Endothelial cell of umbilical vein (primary cell): ENCODE results near the gene HDAC11. TPM values are rescaled to one million over a fixed set of nuclear protein-coding genes. Genes with fewer than 3 reads are reported as not detected.

Experiments
- BruUV-seq: library from RNA; stranded (reverse); fragments of 400-500 nt; replicated peaks from 2 replicates; lab custom pipeline; 2021; lab: Mats Ljungman, UMichigan
- CTCF ChIA-PET: fragments of 300-600, 350-600 bp; sonication (Branson Sonifier 250); formaldehyde crosslinking; loops from one replicate; lab custom pipeline; 2021; ENCODE audit warnings: antibody characterized with exemption, inconsistent platforms; lab: Charles Lee
- POLR2A ChIA-PET: fragments of 300-600, 350-600 bp; sonication (Branson Sonifier 250); formaldehyde crosslinking; loops from one replicate; lab custom pipeline; 2021; ENCODE audit warnings: antibody characterized with exemption, inconsistent platforms; lab: Charles Lee
- DNase-seq: peaks from one replicate; pipeline ENCODE4 v3.0.0-alpha.2; 2011; ENCODE audit warnings: low read depth, low spot score
- FAIRE-seq: peaks from 2 replicates; lab custom pipeline; 2011; peaks lifted over from hg19 to GRCh38; lab: Jason Lieb, UNC
- H2AFZ ChIP-seq: 2 replicates; pipeline ENCODE4 v1.6.0; 2012; ENCODE audit warnings: low read depth, low read length, control low read depth, inconsistent platforms
- H3K27ac ChIP-seq: 2 replicates; pipeline ENCODE4 v1.5.1; 2011; ENCODE audit warnings: low read depth, mild to moderate bottlenecking, control low read depth, low read length, moderate library complexity; ENCODE audit not compliant: insufficient read depth
- H3K27me3 ChIP-seq, 2 experiments: 2 replicates each; pipeline versions ENCODE4 v1.6.0 to v1.6.1; 2011; ENCODE audit warnings: low read length in 2 of 2, mixed read lengths in 1 of 2; ENCODE audit not compliant: control insufficient read depth in 2 of 2, insufficient read depth in 2 of 2
- H3K36me3 ChIP-seq, 2 experiments: 2 replicates in 1 of 2; 3 replicates in 1 of 2; pipeline ENCODE4 v1.5.1; 2011; ENCODE audit warnings: low read length in 2 of 2, mild to moderate bottlenecking in 1 of 2, moderate library complexity in 1 of 2; ENCODE audit not compliant: control insufficient read depth in 2 of 2, insufficient read depth in 2 of 2; ENCODE audit errors: extremely low read depth in 1 of 2
- H3K4me1 ChIP-seq: 3 replicates; pipeline ENCODE4 v1.5.1; 2011; ENCODE audit warnings: mild to moderate bottlenecking, low read length; ENCODE audit not compliant: control insufficient read depth, insufficient read depth; ENCODE audit errors: extremely low read depth
- H3K4me2 ChIP-seq: 2 replicates; pipeline ENCODE4 v1.6.1; 2011; ENCODE audit warnings: low read length, control low read depth, mixed read lengths; ENCODE audit not compliant: insufficient read depth
- H3K4me3 ChIP-seq, 3 experiments: fragments of 200-600 bp in 1 of 3; sonication (generic), shearing (Covaris generic) in 1 of 3; replicated peaks in 1 of 3; 2 replicates each; pipeline ENCODE4 v1.5.1; 2011 to 2016; ENCODE audit warnings: control low read depth in 3 of 3, low read length in 3 of 3, mild to moderate bottlenecking in 2 of 3, inconsistent platforms in 1 of 3, low read depth in 1 of 3, moderate library complexity in 1 of 3; ENCODE audit not compliant: insufficient read depth in 1 of 3
- H3K79me2 ChIP-seq: 2 replicates; pipeline ENCODE4 v1.6.0; 2012; ENCODE audit warnings: low read length, inconsistent platforms; ENCODE audit not compliant: control insufficient read depth, insufficient read depth
- H3K9ac ChIP-seq: replicated peaks from 2 replicates; pipeline ENCODE3; 2011; ENCODE audit warnings: low read length, control low read depth; ENCODE audit not compliant: insufficient read depth; ENCODE audit errors: extremely low read depth
- H3K9me1 ChIP-seq: replicated peaks from 3 replicates; pipeline ENCODE4 v1.6.0; 2011; ENCODE audit warnings: mild to moderate bottlenecking, low read length; ENCODE audit not compliant: control insufficient read depth, insufficient read depth; ENCODE audit errors: extremely low read depth
- H3K9me3 ChIP-seq: replicated peaks from 2 replicates; pipeline ENCODE4 v1.5.1; 2012; ENCODE audit warnings: low read length, inconsistent platforms; ENCODE audit not compliant: control insufficient read depth, insufficient read depth
- H4K20me1 ChIP-seq: replicated peaks from 2 replicates; pipeline ENCODE3; 2011; ENCODE audit warnings: mild to moderate bottlenecking, low read length; ENCODE audit not compliant: control insufficient read depth, insufficient read depth; ENCODE audit errors: extremely low read depth
- CTCF ChIP-seq, 2 donors: IDR thresholded peaks; 1 replicate in 1 of 2; 2 replicates in 1 of 2; pipeline ENCODE4 v1.5.1; 2011; ENCODE audit warnings: low read length in 2 of 2, mild to moderate bottlenecking in 2 of 2, moderate library complexity in 2 of 2, control low read depth in 1 of 2, inconsistent platforms in 1 of 2, low read depth in 1 of 2; ENCODE audit not compliant: insufficient read depth in 1 of 2; ENCODE audit errors: extremely low read depth in 1 of 2
- EZH2 ChIP-seq: IDR thresholded peaks from 2 replicates; pipeline ENCODE4 v1.6.1; 2012; ENCODE audit warnings: borderline replicate concordance, low read depth, mild to moderate bottlenecking, moderate library complexity, low read length, inconsistent platforms; ENCODE audit not compliant: severe bottlenecking
- FOS ChIP-seq: IDR thresholded peaks from 2 replicates; pipeline ENCODE4 v1.6.1; 2011; ENCODE audit warnings: mild to moderate bottlenecking, low read length, moderate library complexity, borderline replicate concordance; ENCODE audit not compliant: insufficient read depth
- GATA2 ChIP-seq: IDR thresholded peaks from 2 replicates; pipeline ENCODE4 v1.7.0; 2011; ENCODE audit warnings: low read depth, mild to moderate bottlenecking, moderate library complexity, mixed read lengths, low read length; ENCODE audit not compliant: insufficient read length, insufficient read depth
- JUN ChIP-seq: IDR thresholded peaks from 2 replicates; pipeline ENCODE4 v1.6.1; 2011; ENCODE audit warnings: borderline replicate concordance, low read depth; ENCODE audit not compliant: insufficient read length, insufficient read depth
- MAX ChIP-seq: IDR thresholded peaks from 2 replicates; pipeline ENCODE4 v1.6.1; 2011; ENCODE audit not compliant: insufficient read depth, insufficient read length
- MYC ChIP-seq: IDR thresholded peaks from one replicate; pipeline ENCODE4 v1.6.1; 2011; ENCODE audit warnings: mild to moderate bottlenecking, low read depth, low read length
- POLR2A ChIP-seq: IDR thresholded peaks from 2 replicates; pipeline ENCODE4 v1.6.1; 2012; ENCODE audit warnings: low read depth, mild to moderate bottlenecking, control low read depth, low read length
- POLR2AphosphoS5 ChIP-seq: IDR thresholded peaks from 2 replicates; pipeline ENCODE4 v1.6.1; 2012; ENCODE audit warnings: low read depth, mild to moderate bottlenecking, control low read depth, low read length, moderate library complexity; ENCODE audit not compliant: insufficient read depth
- dilution Hi-C: fragments of 300-500 bp; cut with MboI; formaldehyde crosslinking; loops from one replicate; pipeline ENCODE4 v1.15.0; 2019; ENCODE audit warnings: low sequenced_read_pairs; ENCODE audit not compliant: extremely low pct_ligation_motif_present
- intact Hi-C: fragments of 100-400 bp; cut with micrococcal nuclease; formaldehyde crosslinking; loops from one replicate; pipeline ENCODE4 v1.10.0; 2022
- polyA plus RNA-seq, 4 experiments: library from polyadenylated mRNA; depleted of rRNA in 3 of 4; stranded (reverse) in 3 of 4; unstranded in 1 of 4; fragments of >200 nt; gene quantifications; 2 replicates each; pipeline versions ENCODE4 v1.2.1 to v1.2.3, GENCODE V29; 2011 to 2012; ENCODE audit warnings: missing spikeins in 1 of 4
- total RNA-seq: library from RNA; stranded (reverse); gene quantifications from 2 replicates; pipeline ENCODE4 v1.2.3, GENCODE V29; 2021

The HDAC11 gene
- total and polyA plus RNA-seq, 2 donors (not counting 3 experiments of a cell fraction or from before 2014, with no cell fraction given): 6.8 to 8.8 TPM

- CTCF ChIA-PET: interaction anchor here (4.8 kb wide), 1 partner anchor 369 kb away, joined by 75 read pairs; no protein-coding TSS in a partner anchor
Measured at GRCh38 chr3:13460341-13460736, 19.8 kb upstream of the HDAC11 start.

More at GRCh38 chr3:13460341-13460736, 19.8 kb upstream of the HDAC11 start:
- no TSS peak for BruUV-seq
- Histone ChIP-seq H3K79me2 (no peaks in the 10 kb centered on the region), H3K27ac (no peak overlapping the region), H3K9ac (no peak overlapping the region), H3K4me1 (no peaks in the 10 kb centered on the region), H2AFZ (no peak overlapping the region), H3K4me2 (no peak overlapping the region), H3K27me3 (no peaks in the 10 kb centered on the region), H3K4me3 (no peak overlapping the region), H3K9me3 (no peaks in the 10 kb centered on the region), H4K20me1 (no peaks in the 10 kb centered on the region), H3K36me3 (no peaks in the 10 kb centered on the region), H3K9me1 (no peaks in the 10 kb centered on the region)
- intact Hi-C loops: no loop called here
- DNase-seq: no peak
- dilution Hi-C loops: loop anchor here (25.0 kb wide), 1 partner anchor 373 kb away; no protein-coding TSS in a partner anchor
- TF ChIP-seq EZH2 (no peak), POLR2A (no peak), MAX (no peak), MYC (no peak), FOS (no peak), GATA2 (no peak), JUN (no peak), POLR2AphosphoS5 (no peak), CTCF (IDR thresholded peaks at IDR 0.05; ENCODE audit: extremely low read depth in 1 of 2, insufficient read depth in 1 of 2, low read depth in 1 of 2, low read length in 2 of 2) (no peak)
- POLR2A ChIA-PET: no interaction called here
- FAIRE-seq: no peak
